CD4-positive, CD25-positive, alpha-beta regulatory T cell (primary cell): ENCODE data around the gene TCP10L. TPM values are rescaled to one million over a fixed set of nuclear protein-coding genes. Genes with fewer than 3 reads are reported as not detected.
"Not testable (repeated sequence)": the region's sequence is repeated elsewhere in the genome, so short reads cannot be mapped to it uniquely, and the experiment has no call there.

ENCODE experiments used
- ATAC-seq, 2 donors: fragments of 150-1000 bp; cut with Tn5 transposase; one replicate each; pipeline ENCODE4 v1.10.0; 2021; ENCODE audit warnings: low read depth in 2 of 2, moderate number of reproducible peaks in 2 of 2, moderate library complexity in 1 of 2
- DNase-seq, 3 donors: peaks; one replicate each; pipeline versions ENCODE4 v3.0.0 to v3.0.0-alpha.2; 2012 to 2022; ENCODE audit warnings: mixed read lengths in 1 of 3
- H3K27ac ChIP-seq: one replicate; pipeline ENCODE4 v1.7.0; 2013; ENCODE audit warnings: mild to moderate bottlenecking, low read length; ENCODE audit not compliant: insufficient read depth, poor library complexity, severe bottlenecking
- H3K27me3 ChIP-seq: one replicate; pipeline ENCODE4 v1.7.0; 2013; ENCODE audit warnings: low read length; ENCODE audit not compliant: control insufficient read depth, insufficient read depth
- H3K36me3 ChIP-seq: one replicate; pipeline ENCODE4 v1.7.0; 2013; ENCODE audit warnings: mild to moderate bottlenecking, low read length, moderate library complexity; ENCODE audit not compliant: control insufficient read depth, insufficient read depth
- H3K4me1 ChIP-seq: 2 replicates; pipeline ENCODE4 v1.7.0; 2013; ENCODE audit warnings: mild to moderate bottlenecking, low read length; ENCODE audit not compliant: insufficient read depth, control insufficient read depth, poor library complexity, severe bottlenecking
- H3K4me3 ChIP-seq: one replicate; pipeline ENCODE4 v1.7.0; 2013; ENCODE audit warnings: low read depth, mild to moderate bottlenecking, low read length, moderate library complexity
- H3K9me3 ChIP-seq, 2 experiments: 1 replicate in 1 of 2; 2 replicates in 1 of 2; pipeline ENCODE4 v1.7.0; 2013; ENCODE audit warnings: low read length in 2 of 2, mild to moderate bottlenecking in 1 of 2, moderate library complexity in 1 of 2; ENCODE audit not compliant: control insufficient read depth in 2 of 2
- H3K27ac Mint-ChIP-seq, 3 donors: one replicate each; pipeline ENCODE4 v1.8.0; 2020 to 2022; ENCODE audit warnings: mild to moderate bottlenecking in 3 of 3, mixed read lengths in 3 of 3, moderate library complexity in 2 of 3
- H3K27me3 Mint-ChIP-seq: one replicate; pipeline ENCODE4 v1.8.0; 2022; ENCODE audit warnings: mild to moderate bottlenecking, mixed read lengths
- H3K36me3 Mint-ChIP-seq: one replicate; pipeline ENCODE4 v1.8.0; 2020; ENCODE audit warnings: mixed read lengths
- H3K4me1 Mint-ChIP-seq, 4 donors: one replicate each; pipeline ENCODE4 v1.8.0; 2020 to 2022; ENCODE audit warnings: mixed read lengths in 4 of 4, mild to moderate bottlenecking in 1 of 4
- H3K4me3 Mint-ChIP-seq, 4 donors: one replicate each; pipeline ENCODE4 v1.8.0; 2020 to 2022; ENCODE audit warnings: mild to moderate bottlenecking in 4 of 4, mixed read lengths in 4 of 4, moderate library complexity in 3 of 4
- H3K9me3 Mint-ChIP-seq, 7 donors: one replicate each; pipeline ENCODE4 v1.8.0; 2020 to 2022; ENCODE audit warnings: mixed read lengths in 7 of 7, mild to moderate bottlenecking in 3 of 7, moderate library complexity in 2 of 7
- polyA plus RNA-seq, 4 donors: library from polyadenylated mRNA; unstranded; fragments of 300-500 nt; fragmentation: Illumina TruSeq; gene quantifications; one replicate each; pipeline ENCODE4 v1.2.3, GENCODE V29; 2021
- total RNA-seq: library from RNA; stranded (reverse); gene quantifications from one replicate; pipeline ENCODE4 v1.2.3, GENCODE V29; 2022

The TCP10L gene
- total and polyA plus RNA-seq, 5 donors from 2014 or later, result 0.27 to 1.1 (median 0.39) TPM

DNA sequence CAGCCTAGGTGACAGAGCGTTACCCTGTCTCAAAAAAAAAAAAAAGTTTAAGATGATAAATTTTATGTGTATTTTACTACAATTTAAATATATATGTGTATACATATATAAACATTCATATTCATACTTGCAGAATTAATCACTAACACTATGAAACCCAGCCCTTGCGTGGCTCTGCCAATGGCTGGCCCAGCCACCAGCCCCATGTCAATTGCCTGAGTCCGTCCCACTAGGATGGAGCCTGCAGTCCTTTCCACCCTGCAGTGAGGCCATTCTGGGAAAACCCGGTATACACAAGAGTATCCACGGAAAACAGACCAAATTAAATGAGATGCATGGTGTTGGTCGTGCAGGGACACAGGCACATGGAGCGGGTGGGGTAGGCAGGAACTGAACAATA is 49.7 kb downstream of the TCP10L start:
- H3K9me3 ChIP-seq, result no peaks in the 10 kb centered on the region
- ATAC-seq, result no peak
- no peak overlapping the region for H3K27ac Mint-ChIP-seq
- H3K4me1 Mint-ChIP-seq, result peaks cover 0 to 4% (median 2%) of the 10 kb centered on the region in 4 donors
- no peaks in the 10 kb centered on the region for H3K36me3 ChIP-seq
- H3K9me3 Mint-ChIP-seq, result peaks cover 0 to 3% (median 0%) of the 10 kb centered on the region in 7 donors
- no peak overlapping the region for H3K4me3 ChIP-seq
- no peak overlapping the region for H3K4me3 Mint-ChIP-seq
- peaks cover 3% of the 10 kb centered on the region for H3K36me3 Mint-ChIP-seq
- no peak for DNase-seq
- peaks cover 6% of the 10 kb centered on the region for H3K27me3 Mint-ChIP-seq
- no peak overlapping the region for H3K27ac ChIP-seq
- no peaks in the 10 kb centered on the region for H3K4me1 ChIP-seq
- H3K27me3 ChIP-seq, result no peaks in the 10 kb centered on the region

GRCh38 chr21:32534113-32534512 is 51.2 kb downstream of the TCP10L start:
- no peaks in the 10 kb centered on the region for H3K27me3 ChIP-seq
- H3K27ac Mint-ChIP-seq, result no peak overlapping the region

GRCh38 chr21:32533611-32534010 is 51.7 kb downstream of the TCP10L start:
- Histone ChIP-seq H3K4me3 (no peak overlapping the region), H3K27me3 (no peaks in the 10 kb centered on the region), H3K36me3 (no peaks in the 10 kb centered on the region), H3K4me1 (no peaks in the 10 kb centered on the region), H3K27ac (no peak overlapping the region), H3K9me3 (no peaks in the 10 kb centered on the region)
- peaks cover 3% of the 10 kb centered on the region for H3K36me3 Mint-ChIP-seq
- no peak overlapping the region for H3K27ac Mint-ChIP-seq
- DNase-seq (no peak), ATAC-seq (no peak)
- H3K9me3 Mint-ChIP-seq, result peaks cover 0 to 3% (median 0%) of the 10 kb centered on the region in 7 donors
- H3K4me1 Mint-ChIP-seq, result peaks cover 0 to 4% (median 2%) of the 10 kb centered on the region in 4 donors
- H3K27me3 Mint-ChIP-seq, result peaks cover 6% of the 10 kb centered on the region
- H3K4me3 Mint-ChIP-seq, result no peak overlapping the region

More at GRCh38 chr21:32534113-32534512, 51.2 kb downstream of the TCP10L start:
- ATAC-seq (no peak), DNase-seq (no peak)
- H3K4me1 Mint-ChIP-seq, result peaks cover 0 to 4% (median 2%) of the 10 kb centered on the region in 4 donors
- H3K9me3 Mint-ChIP-seq, result peaks cover 0 to 3% (median 0%) of the 10 kb centered on the region in 7 donors
- H3K36me3 Mint-ChIP-seq, result peaks cover 3% of the 10 kb centered on the region
- no peak overlapping the region for H3K4me3 Mint-ChIP-seq
- no peaks in the 10 kb centered on the region for H3K36me3 ChIP-seq
- peaks cover 6% of the 10 kb centered on the region for H3K27me3 Mint-ChIP-seq
- H3K9me3 ChIP-seq, result no peaks in the 10 kb centered on the region
- no peaks in the 10 kb centered on the region for H3K4me1 ChIP-seq
- H3K4me3 ChIP-seq, result no peak overlapping the region
- no peak overlapping the region for H3K27ac ChIP-seq

GRCh38 chr21:32533053-32533452 is 52.3 kb downstream of the TCP10L start:
- H3K4me1 ChIP-seq, result no peaks in the 10 kb centered on the region
- H3K4me3 Mint-ChIP-seq, result no peak overlapping the region

GRCh38 chr21:32532636-32533035 is 52.7 kb downstream of the TCP10L start:
- H3K4me1 Mint-ChIP-seq, result peaks cover 0 to 4% (median 2%) of the 10 kb centered on the region in 4 donors
- H3K27ac Mint-ChIP-seq, result no peak overlapping the region
- no peaks in the 10 kb centered on the region for H3K9me3 ChIP-seq
- no peaks in the 10 kb centered on the region for H3K36me3 ChIP-seq
- peaks cover 3% of the 10 kb centered on the region for H3K36me3 Mint-ChIP-seq
- H3K9me3 Mint-ChIP-seq, result peaks cover 0 to 3% (median 0%) of the 10 kb centered on the region in 7 donors
- no peak overlapping the region for H3K4me3 ChIP-seq
- no peak overlapping the region for H3K4me3 Mint-ChIP-seq
- H3K27ac ChIP-seq, result no peak overlapping the region
- H3K4me1 ChIP-seq, result no peaks in the 10 kb centered on the region
- H3K27me3 Mint-ChIP-seq, result peaks cover 6% of the 10 kb centered on the region
- no peaks in the 10 kb centered on the region for H3K27me3 ChIP-seq
- DNase-seq (no peak), ATAC-seq (no peak)

More at GRCh38 chr21:32533053-32533452, 52.3 kb downstream of the TCP10L start:
- no peak for DNase-seq
- Mint-ChIP-seq H3K9me3 (peaks cover 0 to 3% (median 0%) of the 10 kb centered on the region in 7 donors), H3K4me1 (peaks cover 0 to 4% (median 2%) of the 10 kb centered on the region in 4 donors), H3K36me3 (peaks cover 3% of the 10 kb centered on the region), H3K27me3 (peaks cover 6% of the 10 kb centered on the region), H3K27ac (no peak overlapping the region)
- no peaks in the 10 kb centered on the region for H3K9me3 ChIP-seq
- no peak overlapping the region for H3K4me3 ChIP-seq
- H3K27ac ChIP-seq, result no peak overlapping the region
- ATAC-seq, result no peak
- no peaks in the 10 kb centered on the region for H3K36me3 ChIP-seq
- no peaks in the 10 kb centered on the region for H3K27me3 ChIP-seq

DNA sequence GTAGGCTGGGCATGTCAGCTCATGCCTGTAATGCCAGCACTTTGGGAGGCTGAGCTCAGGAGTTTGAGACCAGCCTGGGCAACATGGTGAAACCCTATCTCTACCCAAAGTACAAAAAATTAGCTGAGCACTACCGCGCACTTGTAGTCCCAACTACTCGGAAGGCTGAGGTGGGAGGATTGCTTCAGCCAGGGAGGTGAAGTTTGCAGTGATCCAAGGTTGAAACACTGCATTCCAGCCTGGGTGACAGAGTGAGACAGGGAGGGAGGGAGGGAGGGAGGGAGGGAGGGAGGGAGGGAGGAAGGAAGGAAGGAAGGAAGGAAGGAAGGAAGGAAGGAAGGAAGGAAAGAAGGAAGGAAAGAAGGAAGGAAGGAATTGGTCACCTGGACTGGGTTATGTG is 53.8 kb downstream of the TCP10L start:
- not testable (repeated sequence) for DNase-seq, ATAC-seq, H3K4me3 Mint-ChIP-seq, H3K4me1 Mint-ChIP-seq, H3K36me3 ChIP-seq, H3K27ac ChIP-seq, H3K27ac Mint-ChIP-seq, H3K27me3 ChIP-seq, H3K27me3 Mint-ChIP-seq, H3K9me3 Mint-ChIP-seq, H3K4me1 ChIP-seq, H3K36me3 Mint-ChIP-seq, H3K9me3 ChIP-seq, H3K4me3 ChIP-seq

DNA sequence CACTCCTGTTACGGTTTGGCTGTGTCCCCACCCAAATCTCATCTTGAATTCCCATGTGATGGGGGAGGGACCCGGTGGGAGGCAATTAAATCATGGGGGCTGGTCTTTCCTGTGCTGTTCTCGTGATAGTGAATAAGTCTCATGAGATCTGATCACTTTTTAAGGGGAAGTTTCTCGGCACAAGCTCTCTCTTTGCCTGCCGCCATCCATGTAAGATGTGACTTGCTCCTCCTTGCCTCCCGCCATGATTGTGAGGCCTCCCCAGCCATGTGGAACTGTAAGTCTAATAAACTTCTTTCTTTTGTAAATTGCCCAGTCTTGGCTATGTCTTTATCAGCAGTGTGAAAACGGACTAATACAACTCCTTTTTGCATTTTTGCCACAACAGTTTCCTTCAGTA is 54.5 kb downstream of the TCP10L start:
- H3K27ac ChIP-seq, H3K4me3 Mint-ChIP-seq, DNase-seq, H3K4me3 ChIP-seq, H3K27ac Mint-ChIP-seq, H3K9me3 ChIP-seq, H3K27me3 Mint-ChIP-seq, H3K36me3 Mint-ChIP-seq, H3K9me3 Mint-ChIP-seq, H3K4me1 Mint-ChIP-seq, H3K4me1 ChIP-seq, H3K27me3 ChIP-seq, H3K36me3 ChIP-seq, ATAC-seq: not testable (repeated sequence)

DNA sequence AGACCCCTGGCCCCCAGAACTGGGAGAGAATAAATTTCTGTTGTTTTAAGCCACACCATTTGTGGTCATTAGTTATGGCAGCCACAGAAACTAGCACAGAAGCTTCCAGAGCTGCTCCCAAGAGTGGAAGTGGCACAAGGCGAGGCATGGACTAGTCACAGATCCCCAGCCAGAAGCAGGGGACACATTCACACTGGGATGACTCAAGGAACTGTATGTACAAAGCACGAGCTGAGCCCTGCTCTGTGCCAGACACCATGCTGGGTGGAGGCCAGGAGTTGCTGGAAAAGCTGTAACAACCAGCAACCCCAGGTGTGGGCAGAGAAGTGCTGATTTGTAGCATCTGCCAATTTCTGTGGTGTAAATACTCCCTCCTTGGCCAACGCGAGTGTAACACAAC is 55.6 kb downstream of the TCP10L start:
- no peaks in the 10 kb centered on the region for H3K27me3 ChIP-seq
- no peak overlapping the region for H3K27ac Mint-ChIP-seq
- no peaks in the 10 kb centered on the region for H3K4me1 ChIP-seq
- H3K27ac ChIP-seq, result no peak overlapping the region
- H3K27me3 Mint-ChIP-seq, result no peaks in the 10 kb centered on the region
- no peaks in the 10 kb centered on the region for H3K4me1 Mint-ChIP-seq
- no peaks in the 10 kb centered on the region for H3K36me3 Mint-ChIP-seq
- H3K4me3 ChIP-seq, result no peak overlapping the region
- H3K36me3 ChIP-seq, result no peaks in the 10 kb centered on the region
- H3K4me3 Mint-ChIP-seq, result no peak overlapping the region
- ATAC-seq, result no peak
- H3K9me3 Mint-ChIP-seq, result peaks cover 0 to 6% (median 0%) of the 10 kb centered on the region in 7 donors
- no peak for DNase-seq
- H3K9me3 ChIP-seq, result no peaks in the 10 kb centered on the region
